ENCODE measurements around the gene PRAC1. TPM values are rescaled to one million over a fixed set of nuclear protein-coding genes. Genes with fewer than 3 reads are reported as not detected.

PRAC1 gene
- total RNA-seq, 4 donors from 2014 or later, result not detected

DNA sequence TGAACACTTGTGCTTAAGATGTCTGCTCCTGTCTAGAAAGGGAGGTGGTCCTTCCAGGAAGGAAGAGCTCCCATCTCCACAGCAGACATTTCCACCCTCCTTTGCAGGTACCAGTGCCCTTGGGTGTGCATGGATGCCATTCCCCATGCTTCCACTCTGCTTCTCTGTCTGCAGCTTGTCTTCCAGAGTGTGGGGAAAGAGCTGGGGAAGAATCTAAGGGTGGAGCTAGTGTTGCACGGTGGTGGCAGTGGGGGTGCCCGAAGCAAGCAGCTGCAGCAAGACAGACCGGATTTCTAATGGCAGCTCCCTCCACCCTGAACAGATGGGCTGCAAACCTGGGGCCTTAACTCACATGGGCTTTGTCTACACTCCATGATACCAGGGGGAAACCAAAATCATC, 28.9 kb upstream of the PRAC1 start:
- H3K36me3 ChIP-seq, result no peaks in the 10 kb centered on the region
- H3K4me3 ChIP-seq, result no peak overlapping the region
- H3K27me3 ChIP-seq, result peaks cover 8 to 100% of the 10 kb centered on the region in 2 donors
- 0 to 4% methylated on average over 3 of the region's 3 CpGs for WGBS, 2 donors
- H3K4me1 ChIP-seq, result peaks cover 0 to 44% (median 4%) of the 10 kb centered on the region in 4 donors
- H3K9me3 ChIP-seq, result no peaks in the 10 kb centered on the region
- H3K27ac ChIP-seq, result no peak overlapping the region
- no peak for TF ChIP-seq CTCF (IDR thresholded peaks at IDR 0.05)
- TF ChIP-seq POLR2A (IDR thresholded peaks at IDR 0.05), result no peak
- no peak for TF ChIP-seq EP300 (IDR thresholded peaks at IDR 0.05)
- DNase-seq (ENCODE audit: low spot score in 2 of 2), result no peak

DNA sequence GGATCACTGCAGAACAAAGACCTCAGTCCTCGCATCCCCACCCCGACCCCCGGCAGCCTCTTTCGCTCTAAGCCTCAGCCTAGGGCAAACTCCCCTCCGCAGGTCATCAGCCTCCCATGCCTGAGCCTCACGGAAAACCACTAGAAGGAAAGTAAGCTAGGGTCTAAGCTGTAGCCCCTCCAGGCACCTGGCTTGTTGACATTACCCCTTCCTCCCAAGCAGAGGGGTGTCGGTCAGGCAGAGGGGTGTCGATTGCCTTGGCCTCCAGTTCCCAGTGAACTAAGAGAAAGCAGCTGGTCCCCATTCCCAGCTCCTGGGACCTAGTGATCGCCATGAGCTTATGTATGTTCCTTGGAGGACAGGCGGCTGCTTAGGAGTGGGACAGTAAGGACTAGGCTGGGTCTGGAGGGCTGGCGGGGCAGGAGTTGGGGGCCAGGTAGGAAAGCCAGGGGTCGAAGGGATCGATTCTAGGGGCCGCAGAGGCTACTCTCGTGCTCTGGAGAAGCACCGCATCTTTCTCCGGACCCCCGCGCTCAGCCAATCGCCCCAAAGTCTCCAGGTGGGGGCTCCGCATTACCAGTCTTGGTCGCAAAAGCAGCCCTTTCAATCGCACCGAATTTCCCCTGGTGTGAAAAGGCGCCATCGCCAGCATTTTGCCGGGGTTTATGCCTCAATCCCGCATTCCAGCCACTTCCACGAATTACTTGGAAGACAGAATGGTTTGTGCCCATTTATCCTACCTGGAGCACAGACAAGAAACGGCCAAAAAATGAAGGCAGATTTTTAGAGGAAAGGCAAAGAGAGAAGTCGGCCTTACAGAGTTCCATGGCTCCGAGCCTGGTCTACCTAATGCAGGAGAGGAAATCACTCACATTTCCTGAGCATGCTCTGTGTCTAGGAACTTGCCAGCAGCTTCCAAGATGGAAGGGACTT, 27.6 kb upstream of the PRAC1 start:
- H3K27me3 ChIP-seq, result peaks cover 13 to 100% of the 10 kb centered on the region in 2 donors
- H3K4me1 ChIP-seq, result peaks cover 0 to 40% (median 2%) of the 10 kb centered on the region in 4 donors
- no peak overlapping the region for H3K4me3 ChIP-seq
- WGBS, 2 donors, result 5% methylated on average over 32 of the region's 32 CpGs
- no peaks in the 10 kb centered on the region for H3K9me3 ChIP-seq
- H3K27ac ChIP-seq, result no peak overlapping the region
- no peak for TF ChIP-seq EP300 (IDR thresholded peaks at IDR 0.05)
- TF ChIP-seq POLR2A (IDR thresholded peaks at IDR 0.05), result no peak
- no peak for TF ChIP-seq CTCF (IDR thresholded peaks at IDR 0.05)
- no peak for DNase-seq (ENCODE audit: low spot score in 2 of 2)
- H3K36me3 ChIP-seq, result no peaks in the 10 kb centered on the region

- Histone ChIP-seq H3K9me3 (no peaks in the 10 kb centered on the region), H3K27ac (no peak overlapping the region), H3K36me3 (no peaks in the 10 kb centered on the region), H3K4me1 (peaks cover 0 to 30% (median 0%) of the 10 kb centered on the region in 4 donors), H3K27me3 (peaks cover 13 to 100% of the 10 kb centered on the region in 2 donors), H3K4me3 (no peak overlapping the region)
- TF ChIP-seq CTCF (IDR thresholded peaks at IDR 0.05) (no peak), EP300 (IDR thresholded peaks at IDR 0.05) (no peak), POLR2A (IDR thresholded peaks at IDR 0.05) (no peak)
- 22 to 27% methylated on average over 16 of the region's 16 CpGs for WGBS, 2 donors
- no peak for DNase-seq (ENCODE audit: low spot score in 2 of 2)
Measured at GRCh38 chr17:48748718-48749566, 26.6 kb upstream of the PRAC1 start.

DNA sequence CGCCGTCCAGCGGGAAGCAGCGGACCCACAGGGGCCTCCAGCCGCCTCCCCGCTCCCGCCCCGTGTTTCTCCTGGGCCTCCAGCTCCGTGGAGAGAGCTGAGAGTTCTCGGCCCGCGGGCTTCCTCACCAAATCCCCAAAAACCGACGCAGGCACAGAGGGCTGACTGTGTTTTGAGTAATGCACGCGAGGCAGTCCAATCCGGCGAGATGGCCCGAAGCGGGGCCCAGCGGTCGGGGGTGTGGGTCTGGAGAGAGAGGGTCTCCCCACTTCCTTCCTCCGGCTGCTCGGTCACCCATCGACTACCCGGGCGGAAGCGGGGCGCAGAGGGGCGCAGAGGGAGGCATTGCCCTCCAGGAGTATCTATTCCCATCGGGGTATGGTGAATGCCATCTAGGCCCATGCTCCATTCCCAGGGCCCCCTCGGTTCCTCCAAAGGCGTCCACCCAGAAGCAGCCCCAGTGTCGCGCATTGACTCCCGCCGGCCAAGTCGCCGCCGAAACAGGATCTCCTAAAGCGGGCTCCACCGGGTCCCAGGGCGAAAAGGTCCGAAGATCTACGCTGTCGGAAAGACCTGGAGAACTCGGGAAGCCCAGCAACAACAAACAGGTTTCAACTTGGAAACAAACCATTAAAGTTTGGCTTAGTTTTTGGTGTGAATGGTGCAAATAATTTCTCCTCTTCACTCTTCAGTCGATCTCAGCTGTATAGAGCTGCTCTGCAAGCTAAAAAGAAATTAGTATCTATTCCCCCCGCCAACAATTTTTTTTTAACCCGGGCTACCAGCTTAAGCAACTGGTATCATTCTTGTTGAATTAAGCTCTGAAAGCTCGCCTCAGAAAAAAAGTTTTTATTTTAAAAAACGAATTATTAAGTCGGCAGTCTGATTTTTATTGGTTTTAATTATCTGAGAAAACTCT, 25.4 kb upstream of the PRAC1 start:
- H3K4me1 ChIP-seq, result peaks cover 0 to 18% (median 0%) of the 10 kb centered on the region in 4 donors
- no peaks in the 10 kb centered on the region for H3K9me3 ChIP-seq
- WGBS, 2 donors, result 7 to 8% methylated on average over 32 to 52 of the region's 53 CpGs
- H3K4me3 ChIP-seq, result no peak overlapping the region
- H3K36me3 ChIP-seq, result no peaks in the 10 kb centered on the region
- TF ChIP-seq POLR2A (IDR thresholded peaks at IDR 0.05) (no peak), EP300 (IDR thresholded peaks at IDR 0.05) (no peak), CTCF (IDR thresholded peaks at IDR 0.05) (no peak)
- H3K27ac ChIP-seq, result no peak overlapping the region
- H3K27me3 ChIP-seq, result peaks cover 13 to 100% of the 10 kb centered on the region in 2 donors
- DNase-seq (ENCODE audit: low spot score in 2 of 2), result no peak

Measured in tibial nerve (tissue), 4 donors.